ENCODE data around the gene PHLDA2.

The PHLDA2 gene, protein sequence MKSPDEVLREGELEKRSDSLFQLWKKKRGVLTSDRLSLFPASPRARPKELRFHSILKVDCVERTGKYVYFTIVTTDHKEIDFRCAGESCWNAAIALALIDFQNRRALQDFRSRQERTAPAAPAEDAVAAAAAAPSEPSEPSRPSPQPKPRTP

GRCh38 chr11:2928605-2929530, at the start of gene PHLDA2:
PHLDA2 (minus strand) TSS chr11:2929420; CDS start chr11:2929364, 56 bp downstream.
- DNase-seq, result peak; percentile 25 to 63 (median 40)

GRCh38 chr11:2977113-2977512, 47.9 kb upstream of the PHLDA2 start:
- DNase-seq, result no peak

- no peak for DNase-seq
Observed at GRCh38 chr11:2976294-2977063, 47.3 kb upstream of the PHLDA2 start.

DNA sequence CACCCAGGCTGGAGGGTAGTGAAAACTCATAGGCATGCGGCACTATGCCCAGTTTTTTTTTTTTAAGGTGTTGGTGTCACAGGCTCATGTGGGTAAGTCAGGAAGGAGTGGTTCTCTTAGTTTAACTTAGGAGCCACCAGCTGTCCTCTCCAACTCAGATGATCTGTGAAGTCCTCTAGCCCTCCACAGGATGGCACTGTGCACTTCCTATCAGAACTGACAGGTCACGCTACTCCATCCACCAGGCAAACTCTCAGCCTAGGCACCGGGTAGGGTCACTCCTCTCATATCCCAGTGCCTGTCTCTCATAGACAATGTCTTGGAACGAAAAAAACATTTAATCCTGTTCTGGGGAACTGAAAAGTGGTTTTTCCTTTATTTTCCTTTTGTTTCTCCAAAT, 46.4 kb upstream of the PHLDA2 start:
- DNase-seq, result peak; percentile 8 to 52 (median 34)

- no peak for DNase-seq
Observed at GRCh38 chr11:2974272-2974671, 45.1 kb upstream of the PHLDA2 start.

DNA sequence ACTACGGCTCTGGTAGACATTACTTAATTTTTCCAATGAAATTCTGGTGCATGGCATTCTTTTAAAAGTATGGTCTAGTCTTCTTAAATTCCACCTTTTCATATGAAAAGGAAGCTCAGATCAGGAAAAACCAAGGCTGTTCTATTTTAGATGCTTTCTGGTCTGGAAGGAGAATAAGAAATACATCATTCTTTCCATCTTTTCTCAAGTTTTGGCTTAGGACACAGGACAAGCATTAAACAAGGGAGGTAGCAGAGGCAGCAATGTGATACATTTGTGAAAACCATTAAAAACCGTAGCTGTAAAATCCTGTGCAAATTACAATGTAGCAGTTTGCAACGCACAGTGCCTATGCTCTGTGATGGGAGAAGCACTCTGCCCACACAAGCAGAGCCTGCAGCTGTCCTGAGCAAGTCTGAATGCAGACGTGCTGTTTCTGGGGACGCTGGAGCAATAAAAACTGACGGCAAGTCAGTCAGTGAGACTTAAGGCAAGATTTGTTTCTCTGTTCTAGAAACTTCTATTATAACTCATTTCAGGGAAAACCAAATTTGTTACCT, 39.2 kb upstream of the PHLDA2 start:
- DNase-seq, result no peak

DNA sequence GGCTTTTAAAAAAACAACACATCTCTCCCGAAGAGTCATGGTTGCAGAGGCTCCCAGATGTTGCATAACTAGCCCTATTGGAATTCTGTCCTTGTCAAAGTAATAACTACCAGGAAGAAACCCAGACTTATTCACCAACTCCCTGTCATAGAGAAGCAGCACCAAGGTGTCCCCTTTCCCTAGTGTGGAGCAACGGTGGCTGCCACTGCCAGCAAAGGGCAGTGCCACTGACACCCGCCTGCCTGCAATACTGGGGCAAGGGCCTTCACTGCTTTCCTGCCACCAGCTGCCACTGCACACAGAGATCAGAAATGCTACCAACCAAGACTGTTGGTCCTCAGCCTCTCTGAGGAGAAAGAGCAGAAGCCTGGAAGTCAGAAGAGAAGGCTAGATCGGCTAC, 35.6 kb upstream of the PHLDA2 start:
- DNase-seq, result peak in 1 of 6 experiments; percentile 10

DNA sequence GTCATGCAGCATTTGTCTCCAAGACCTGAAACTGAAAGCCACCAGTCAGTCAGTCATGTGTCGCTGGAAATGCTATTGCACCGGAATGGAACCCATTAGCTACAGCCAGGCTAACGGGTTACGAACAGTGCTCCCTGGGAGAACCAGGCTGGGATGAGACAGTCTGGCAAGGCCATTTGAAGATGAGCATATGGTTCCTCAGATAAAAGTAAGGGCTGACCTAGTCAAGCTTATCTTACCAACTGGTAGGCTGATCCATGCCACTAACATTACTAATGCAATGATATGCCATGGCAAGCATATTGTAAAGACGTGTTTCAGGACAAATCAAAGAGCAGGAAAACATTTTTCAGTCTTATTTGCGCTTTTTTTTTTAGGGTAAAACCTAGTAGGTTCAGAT, 34.5 kb upstream of the PHLDA2 start:
- no peak for DNase-seq

DNA sequence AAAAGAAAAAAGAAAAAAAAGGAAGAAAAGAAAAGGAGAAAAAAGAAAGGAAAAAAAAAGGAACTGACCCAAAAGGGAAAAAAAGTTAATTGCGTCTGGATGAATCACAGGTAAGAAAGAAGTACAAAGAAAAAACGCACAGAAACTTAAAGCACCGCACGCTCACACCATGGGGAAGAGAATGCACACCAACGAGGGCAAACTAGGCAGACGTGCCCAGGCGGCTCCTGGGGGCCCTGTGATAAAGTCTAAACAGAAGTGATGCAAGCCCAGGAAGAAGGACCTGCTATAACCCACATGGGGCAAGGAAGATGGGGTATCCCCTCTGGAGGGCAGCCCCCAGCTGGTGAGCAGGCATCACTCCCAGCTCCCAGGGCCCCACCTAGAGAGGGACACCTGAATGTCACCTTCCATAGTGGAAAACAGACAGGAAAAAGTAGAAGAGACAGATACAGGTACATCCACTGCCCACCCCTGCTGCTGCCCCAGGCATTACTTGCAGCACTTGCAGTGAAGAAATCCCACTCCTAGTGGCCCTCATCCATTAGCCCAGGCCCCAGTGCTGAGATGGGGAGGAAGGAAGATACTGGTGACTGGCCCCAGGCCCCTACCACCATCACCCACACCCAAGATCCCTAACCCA, 34.0 kb upstream of the PHLDA2 start:
- no peak for DNase-seq

- DNase-seq, result no peak
Observed at GRCh38 chr11:2961080-2961479, 31.9 kb upstream of the PHLDA2 start.

- no peak for DNase-seq
Observed at GRCh38 chr11:2960139-2960538, 30.9 kb upstream of the PHLDA2 start.

GRCh38 chr11:2958251-2958650, 29.0 kb upstream of the PHLDA2 start:
- no peak for DNase-seq

DNA sequence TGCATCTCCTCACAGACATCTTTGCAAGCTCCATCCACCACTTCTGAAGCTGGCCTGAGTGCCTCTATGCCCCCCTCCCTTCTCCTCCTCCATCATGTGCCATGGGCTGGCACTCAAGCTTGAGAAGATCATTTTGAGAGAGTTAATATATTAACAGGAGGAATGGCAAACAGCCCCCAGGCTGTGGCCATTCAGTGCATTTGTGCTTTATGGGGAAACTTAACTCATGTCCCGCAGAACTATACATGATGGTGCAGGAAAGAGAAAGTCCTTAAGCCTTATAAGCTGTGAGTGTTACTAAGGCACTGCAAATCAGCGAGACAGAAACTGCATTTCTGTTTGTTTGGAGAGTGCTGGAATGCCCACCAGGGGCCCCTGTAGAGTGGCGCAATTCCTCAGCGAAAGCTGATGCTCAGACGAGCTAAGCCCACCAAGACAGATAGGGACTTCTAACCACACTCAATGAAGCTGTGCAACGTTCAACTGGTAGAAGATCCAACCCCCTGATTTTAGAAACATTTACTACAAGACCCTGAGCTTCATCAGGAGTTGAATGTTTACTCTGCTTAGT, 26.8 kb upstream of the PHLDA2 start:
- no peak for DNase-seq

GRCh38 chr11:2954263-2954662, 25.0 kb upstream of the PHLDA2 start:
- DNase-seq, result no peak

GRCh38 chr11:2952290-2952689, 23.1 kb upstream of the PHLDA2 start:
- no peak for DNase-seq

- no peak for DNase-seq
Observed at GRCh38 chr11:2951231-2952110, 22.3 kb upstream of the PHLDA2 start.

DNA sequence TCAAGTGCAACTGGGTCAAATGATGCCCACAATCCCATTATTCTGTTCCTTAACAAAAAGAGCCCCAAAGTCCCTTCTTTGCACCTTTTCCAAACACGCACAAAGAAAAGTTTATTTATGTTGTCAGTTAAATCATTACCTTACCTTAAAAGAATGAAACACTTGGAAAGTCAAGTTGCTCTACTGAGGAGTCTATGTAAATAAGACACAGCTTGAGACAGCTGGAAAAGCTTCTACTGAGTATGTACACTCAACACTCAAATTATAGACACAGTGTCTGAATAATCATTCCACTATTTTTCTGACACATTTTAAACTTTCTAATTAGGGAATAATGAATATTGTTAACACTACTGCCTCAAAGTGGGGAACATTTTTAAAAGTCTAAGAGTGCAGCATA, 21.6 kb upstream of the PHLDA2 start:
- no peak for DNase-seq

GRCh38 chr11:2949920-2950319, 20.7 kb upstream of the PHLDA2 start:
- no peak for DNase-seq

DNA sequence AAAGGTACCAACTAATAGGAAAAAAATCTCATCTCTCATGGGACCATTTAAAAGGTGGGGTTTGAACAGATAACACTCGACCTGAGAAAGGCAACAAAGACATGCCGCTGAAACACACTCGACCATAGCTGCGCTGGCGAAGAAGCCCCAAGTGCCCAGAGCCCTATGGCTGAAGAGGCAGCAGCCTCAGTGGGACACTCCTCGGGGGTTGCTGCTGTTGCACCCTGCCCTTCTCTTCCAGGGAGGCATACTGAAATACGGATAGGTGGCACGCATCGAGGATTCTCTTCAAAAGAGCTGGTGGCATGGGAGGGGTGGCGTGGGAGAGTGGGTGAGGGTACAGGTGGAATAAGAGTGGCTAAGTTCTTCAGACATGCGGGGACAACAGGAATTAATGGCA, 18.5 kb upstream of the PHLDA2 start:
- no peak for DNase-seq

DNA sequence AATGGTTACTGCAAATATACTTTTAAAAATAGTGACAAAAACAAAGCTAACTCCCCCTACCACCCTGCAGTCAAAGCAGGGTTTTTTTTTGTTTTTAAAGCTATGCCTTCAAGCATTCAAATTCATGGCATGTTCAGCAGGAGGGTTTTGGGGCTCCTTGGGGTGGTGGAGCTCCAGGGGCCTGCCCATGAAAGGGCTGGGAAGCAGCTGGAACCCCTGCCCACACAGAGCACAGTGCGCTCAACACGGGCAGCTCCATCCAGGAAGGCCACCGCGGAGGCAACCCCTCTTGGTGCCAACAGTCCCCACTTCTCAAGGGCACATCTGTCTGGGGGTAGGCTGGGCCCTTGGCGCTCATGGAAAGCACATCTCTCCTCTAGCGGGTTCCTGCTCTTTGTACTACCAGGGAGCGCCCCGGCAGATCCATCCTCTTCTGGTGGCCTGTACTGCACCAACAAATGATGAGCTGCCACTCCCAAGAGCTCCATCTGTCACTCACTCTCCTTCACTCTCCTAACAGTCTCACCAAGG, 16.6 kb upstream of the PHLDA2 start:
- DNase-seq, result no peak
